GM18519 (cell line): Measurements from ENCODE around the gene ADAMTS9.

ENCODE experiments used
- ATAC-seq: cut with Tn5 transposase; IDR thresholded peaks from one replicate; pipeline ENCODE4 v1.9.1; 2021; ENCODE audit warnings: mild to moderate bottlenecking, moderate library complexity; ENCODE audit not compliant: unreplicated experiment, low FRiP score

ADAMTS9 gene

DNA sequence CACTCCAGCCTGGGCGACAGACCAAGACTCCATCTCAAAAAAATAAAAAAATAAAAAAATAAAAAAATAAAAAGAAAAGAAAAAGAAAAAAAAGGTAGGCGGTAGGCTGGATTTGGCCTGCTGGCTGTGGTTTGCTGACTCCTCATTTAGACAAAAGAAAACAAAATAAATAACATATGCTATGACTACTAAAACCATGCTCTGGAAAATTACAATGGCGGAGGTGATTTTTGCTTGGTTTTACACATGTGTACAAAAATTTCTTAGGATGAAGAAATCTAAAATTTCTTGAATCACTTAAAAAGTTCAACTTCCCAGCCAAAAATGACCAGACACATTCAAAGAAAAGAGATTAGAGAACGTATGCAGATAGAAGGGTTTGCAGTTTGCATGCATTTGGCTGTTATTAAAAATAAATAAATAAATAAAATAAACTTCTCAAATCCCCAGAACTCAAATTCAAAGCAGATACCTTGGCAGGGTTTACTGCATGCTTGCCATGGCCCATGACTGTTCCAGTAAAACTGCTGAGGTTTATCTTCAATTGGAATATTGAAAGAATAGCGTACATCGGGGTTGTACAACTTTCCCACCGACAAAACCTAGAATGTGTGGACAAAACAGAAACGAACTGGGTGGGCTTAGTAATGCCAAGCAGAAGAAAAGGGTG is 65.9 kb downstream of the ADAMTS9 start:
- no peak for ATAC-seq

DNA sequence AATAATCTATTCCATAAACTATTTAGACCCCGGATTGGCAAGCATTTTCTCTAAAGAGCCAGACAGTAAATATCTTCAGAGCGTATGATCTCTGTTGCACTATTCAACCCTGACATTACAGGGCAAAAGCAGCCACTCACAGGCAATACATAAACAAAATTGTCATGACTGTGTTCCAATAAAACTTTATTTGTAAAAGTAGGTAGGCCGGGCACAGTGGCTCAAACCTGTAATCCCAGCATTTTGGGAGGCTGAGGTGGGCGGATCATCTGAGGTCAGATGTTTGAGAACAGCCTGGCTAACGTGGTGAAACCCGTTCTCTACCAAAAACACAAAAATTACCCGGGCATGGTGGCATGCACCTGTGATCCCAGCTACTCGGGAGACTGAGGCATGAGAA is 66.5 kb downstream of the ADAMTS9 start:
- ATAC-seq = no peak

DNA sequence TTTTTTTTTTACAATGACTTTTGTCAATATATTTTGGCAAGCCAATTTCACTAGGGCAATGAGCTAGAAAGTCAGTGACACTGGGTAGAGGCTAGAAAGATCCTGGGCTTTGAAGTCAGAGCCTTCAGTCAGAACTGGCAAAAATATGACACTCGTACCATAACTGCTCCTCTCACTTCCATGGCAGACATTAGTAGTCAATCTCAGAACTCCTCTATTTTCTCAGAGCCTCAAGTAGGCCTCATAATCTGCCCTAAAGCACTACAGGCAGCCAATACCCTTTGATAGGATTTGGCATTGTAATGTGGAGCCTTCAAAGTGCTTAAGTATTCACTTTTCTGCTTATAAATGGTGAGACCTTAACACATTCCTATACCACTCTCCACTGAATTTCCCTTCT is 67.8 kb downstream of the ADAMTS9 start:
- ATAC-seq = no peak

DNA sequence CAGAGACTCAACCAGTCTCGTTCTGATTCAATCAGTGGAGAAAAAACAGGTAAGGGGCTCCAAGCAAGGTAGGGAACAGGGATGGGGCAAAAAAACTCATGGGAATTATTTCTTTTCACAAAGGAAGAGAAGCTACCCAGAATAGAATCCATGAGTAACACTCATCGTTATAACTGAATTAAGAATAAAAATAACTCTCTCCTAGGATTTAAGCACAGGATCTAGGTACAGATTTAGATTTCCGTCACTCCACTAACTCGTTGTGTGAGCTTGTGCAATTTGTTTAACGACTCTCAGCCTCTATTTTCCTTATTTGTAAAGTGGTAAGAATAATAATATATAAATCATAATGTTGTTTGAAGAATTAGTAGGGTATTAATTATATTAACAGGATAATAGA is 68.6 kb downstream of the ADAMTS9 start:
- no peak for ATAC-seq

DNA sequence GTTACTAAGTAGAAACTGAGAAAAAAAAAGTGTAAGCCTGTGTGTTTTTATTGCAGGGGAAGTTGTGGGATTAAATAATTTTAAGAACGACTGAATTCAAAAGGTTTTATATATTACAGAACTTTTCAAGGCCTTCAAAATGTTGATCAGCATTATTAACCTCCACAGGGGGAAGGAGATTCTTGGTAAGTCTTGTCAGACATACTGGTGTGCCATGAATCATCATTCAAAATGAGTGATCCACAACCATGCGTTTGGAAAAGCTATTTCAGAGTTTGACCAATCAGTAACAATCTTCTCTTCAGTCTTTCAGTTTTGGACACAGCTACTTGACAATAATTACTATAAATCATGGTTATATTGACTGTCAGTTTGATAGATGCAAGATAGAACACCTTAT is 70.2 kb downstream of the ADAMTS9 start:
- ATAC-seq = no peak

DNA sequence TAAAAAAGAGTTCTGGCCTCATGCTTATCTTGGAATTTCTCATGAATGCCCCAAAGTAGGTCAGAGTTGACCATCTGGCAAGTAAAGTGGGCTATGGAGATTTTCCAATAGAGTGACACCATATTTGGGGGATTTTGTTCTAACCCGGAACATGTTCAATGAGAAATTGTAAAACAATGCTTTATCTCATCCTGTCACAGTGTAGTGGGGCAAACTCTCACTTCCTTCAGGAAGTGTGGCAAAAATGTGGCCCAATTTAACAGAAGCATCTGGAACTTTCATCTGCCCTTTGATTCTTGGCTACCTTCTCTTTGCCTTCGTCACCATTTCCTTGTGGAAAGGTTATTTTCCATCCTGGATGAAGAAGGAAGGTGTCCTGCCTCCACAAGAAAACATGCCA is 70.8 kb downstream of the ADAMTS9 start:
- no peak for ATAC-seq

DNA sequence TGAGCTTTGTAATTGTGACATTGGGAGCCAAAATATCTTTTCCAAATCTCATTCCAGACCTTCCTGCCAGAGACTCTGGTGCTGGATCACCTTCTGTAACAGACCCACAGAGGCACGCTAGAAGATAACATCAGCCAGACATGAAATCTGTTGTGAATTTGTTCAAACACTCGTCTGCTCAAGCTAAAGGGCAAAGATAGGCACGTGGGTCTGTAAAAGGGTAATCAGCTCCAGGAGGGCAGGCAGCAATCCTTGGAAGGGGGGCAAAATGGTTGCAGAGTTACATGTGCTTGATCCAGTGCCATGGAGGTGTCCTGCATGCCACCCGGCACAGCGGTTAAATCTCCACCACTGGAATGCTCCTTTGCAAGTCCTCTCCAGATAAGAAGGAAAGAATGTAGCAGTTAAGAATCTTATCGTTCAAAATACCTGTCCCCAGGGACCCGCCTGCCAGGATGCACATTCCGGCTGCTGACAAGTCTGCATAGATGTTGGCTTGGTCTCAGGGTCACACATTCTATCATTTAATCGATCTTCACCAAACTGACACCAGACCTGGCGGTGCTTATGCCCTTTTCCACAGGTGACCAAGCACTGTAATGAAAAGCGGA is 74.8 kb downstream of the ADAMTS9 start:
- no peak for ATAC-seq

DNA sequence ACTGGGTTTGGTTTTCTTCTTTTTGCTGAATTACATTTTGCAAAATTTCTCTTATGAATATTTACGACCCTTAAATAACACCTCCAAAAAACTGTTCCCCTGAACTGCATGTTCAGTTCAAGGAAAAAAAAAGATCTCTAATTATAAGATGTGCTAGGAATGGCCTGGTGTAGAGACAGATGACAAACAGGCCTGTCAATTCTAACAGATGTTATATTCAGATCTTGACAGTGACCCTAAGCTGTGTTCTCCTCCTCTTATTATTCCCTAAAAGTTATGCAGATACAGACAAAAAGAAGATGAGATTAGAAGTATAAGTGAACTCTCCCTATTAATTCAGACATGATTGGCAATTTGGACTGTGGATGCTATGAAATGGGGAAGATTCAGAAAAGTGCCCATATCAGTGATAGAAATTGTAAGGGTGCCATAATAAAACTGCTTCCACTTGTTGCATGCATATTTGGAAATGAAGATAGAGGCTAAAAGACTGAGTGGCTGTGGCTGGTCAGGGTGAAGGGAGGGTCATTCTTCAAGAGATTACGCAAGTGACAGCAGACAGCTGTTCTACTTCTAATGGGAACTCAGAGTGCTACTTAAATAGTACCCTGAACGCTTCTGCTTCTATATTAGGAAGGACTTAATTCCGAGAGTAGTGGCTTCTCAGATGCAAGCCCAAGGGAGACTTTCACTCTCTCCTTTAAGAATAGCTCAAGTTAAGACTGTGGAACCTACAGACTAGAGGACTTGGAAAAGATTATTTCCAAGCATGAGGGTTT is 75.5 kb downstream of the ADAMTS9 start:
- ATAC-seq = no peak

DNA sequence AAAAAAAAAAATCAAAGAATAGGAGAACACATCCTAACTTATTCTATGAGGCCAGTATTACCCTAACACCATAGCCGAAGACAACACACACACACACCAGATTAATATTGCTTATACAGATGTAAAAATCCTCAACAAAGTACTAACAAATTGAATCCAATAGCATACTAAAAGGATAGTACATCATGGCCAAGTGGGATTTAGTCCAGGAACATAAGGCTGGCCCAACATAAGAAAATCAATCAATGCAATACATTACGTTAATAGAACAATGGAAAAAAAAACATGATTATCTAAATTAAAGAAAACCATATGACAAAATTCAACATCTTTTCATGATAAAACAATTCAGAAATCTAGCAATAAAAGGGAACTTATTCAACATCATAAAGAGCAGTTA is 79.1 kb downstream of the ADAMTS9 start:
- ATAC-seq = no peak

DNA sequence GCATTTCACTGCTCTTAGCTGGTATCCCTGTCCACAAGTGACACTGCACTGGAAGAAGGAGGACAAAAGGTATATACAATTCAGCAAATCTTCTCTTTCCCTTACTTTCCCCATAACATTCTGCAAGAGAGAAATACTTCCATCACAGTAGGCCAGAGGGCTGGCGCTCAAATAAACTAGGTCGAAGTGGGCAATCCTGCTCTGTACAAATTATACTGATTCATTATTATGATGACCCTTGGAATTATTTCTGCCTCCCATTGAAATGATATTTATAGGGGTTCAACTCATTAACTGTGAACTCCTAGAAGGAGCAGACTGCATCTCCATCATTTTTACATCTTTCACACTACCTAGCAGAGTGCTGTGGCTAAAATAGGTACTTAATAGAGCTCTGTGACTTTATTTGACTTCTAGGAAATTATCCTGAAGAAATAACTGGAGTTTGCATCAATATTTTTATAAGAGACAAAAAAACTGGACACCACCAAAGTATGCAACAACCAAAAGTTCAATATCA is 80.7 kb downstream of the ADAMTS9 start:
- no peak for ATAC-seq

DNA sequence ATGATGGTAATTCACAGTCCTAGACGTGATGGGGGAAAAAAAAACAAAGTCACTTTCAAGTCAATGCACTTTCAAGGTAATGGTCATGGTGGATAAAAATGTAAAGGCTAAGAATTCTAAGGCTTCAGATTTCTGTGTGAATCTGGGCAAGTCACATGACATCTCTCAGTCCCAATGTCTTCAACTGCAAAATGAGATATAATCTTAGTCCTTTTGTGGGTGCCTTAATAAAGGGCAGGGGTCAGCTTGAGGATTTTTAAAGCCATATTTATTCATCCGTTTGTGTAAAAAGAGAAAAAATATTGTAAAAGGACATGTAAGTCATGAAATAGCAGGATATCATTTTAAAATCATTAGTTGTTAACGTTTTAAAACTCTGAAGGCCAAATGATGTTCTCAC is 83.5 kb downstream of the ADAMTS9 start:
- no peak for ATAC-seq

DNA sequence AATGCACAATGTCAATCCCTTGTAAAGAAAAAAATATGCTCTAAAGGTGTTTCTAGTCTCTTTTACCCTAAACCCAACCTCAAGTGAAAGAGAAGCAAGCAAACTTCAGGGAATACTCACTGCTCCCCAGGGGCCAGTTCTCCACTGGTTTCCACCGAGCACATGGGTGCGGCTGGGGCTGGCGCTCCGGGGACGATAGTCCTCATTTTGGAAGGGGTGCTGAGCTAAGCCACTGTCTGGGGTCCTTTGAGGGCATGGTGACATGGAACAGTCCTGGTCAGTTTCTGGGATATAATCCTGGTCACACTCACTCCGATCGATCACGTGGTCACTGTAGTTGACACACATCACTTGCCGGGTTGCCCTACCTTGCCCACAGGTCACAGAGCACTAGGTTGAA is 86.0 kb downstream of the ADAMTS9 start:
- ATAC-seq = no peak

DNA sequence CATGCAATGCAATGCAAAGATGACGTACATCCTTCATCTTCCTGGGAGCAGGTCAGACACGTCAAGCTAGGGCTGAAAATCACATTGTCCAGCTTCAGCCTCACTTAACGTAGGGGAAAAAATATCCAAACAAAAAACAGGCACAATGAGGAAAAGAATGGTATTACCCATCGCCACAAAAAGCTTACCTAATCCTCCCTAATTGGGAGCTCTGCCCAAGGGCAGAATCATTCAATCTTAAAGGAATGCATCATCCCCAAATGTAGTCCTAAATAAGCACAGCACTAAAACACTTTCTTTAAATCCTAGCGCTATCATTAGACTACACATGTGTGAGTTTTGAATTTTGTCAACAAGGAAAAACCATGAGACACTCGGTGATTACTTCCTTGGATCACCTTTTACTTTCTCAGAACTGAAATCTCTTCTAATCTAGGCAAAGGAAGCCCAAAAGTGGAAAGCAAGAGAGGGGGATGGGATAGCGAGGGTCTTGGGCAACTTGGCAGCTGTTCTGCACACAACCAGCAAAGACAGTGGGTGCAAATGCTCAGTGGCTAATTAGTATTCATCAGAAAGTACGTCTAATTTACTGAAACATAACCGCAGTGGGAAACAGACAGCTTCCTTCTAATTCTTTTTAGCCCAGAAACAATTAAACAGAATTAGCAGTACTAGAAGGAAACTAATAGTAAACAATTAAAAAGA is 87.4 kb downstream of the ADAMTS9 start:
- ATAC-seq = no peak

DNA sequence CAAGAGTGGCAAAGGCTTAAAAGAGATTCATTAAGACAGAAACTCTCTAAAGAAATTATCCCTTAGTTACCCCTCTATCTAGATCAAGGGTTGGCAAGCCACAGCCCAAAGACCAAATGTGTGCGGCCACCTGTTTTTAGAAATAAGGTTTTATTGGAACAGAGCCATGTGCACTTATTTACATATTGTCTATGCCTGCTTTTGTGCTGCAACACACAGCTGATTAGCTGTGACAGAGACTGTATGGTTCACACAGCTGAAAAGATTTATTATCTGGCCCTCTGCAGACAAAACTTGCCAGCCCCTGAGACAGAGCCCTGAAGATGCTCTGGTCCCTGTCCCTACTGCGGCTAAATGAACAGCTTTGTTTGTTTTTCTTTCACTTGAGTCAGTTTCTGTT is 88.1 kb downstream of the ADAMTS9 start:
- ATAC-seq = no peak

DNA sequence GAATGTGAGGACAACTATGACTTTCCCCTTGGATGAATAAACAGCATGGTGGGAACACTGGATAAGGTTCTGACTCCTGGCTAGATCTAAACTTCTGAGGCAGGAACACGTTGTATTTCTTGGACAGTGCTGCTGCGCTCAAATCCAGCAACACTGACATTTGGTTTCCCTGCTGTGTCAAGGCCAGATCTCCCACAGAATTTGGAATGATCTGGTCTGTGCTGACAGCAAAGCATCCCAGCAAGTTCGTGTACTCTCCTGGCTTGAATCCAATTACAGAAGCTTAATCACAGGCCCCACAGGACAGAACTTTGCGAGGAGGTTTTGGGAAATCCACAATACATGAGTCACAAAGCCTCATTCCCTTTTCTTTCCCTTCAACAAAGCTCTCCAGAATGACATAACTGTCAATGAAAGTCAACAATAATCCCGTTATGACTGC is 92.5 kb downstream of the ADAMTS9 start:
- no peak for ATAC-seq

DNA sequence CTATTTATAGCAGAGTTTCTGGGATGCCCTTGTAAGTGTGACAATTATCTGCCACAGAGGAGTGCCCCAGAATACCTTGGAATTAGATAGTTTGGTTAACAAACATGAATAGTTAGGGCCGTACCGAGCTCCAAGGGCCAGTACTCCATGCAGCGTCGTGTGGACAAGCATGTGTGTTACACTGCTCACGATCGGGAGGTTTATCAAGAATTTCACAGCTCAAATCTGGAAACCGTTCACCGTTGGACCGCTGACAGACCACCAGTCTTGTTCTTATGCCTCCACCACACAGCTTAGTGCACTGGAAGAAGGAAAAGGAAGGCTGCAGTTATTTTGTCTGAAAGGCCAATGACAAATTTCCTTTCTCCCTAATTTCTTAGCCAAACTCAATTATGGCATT is 93.7 kb downstream of the ADAMTS9 start:
- no peak for ATAC-seq

DNA sequence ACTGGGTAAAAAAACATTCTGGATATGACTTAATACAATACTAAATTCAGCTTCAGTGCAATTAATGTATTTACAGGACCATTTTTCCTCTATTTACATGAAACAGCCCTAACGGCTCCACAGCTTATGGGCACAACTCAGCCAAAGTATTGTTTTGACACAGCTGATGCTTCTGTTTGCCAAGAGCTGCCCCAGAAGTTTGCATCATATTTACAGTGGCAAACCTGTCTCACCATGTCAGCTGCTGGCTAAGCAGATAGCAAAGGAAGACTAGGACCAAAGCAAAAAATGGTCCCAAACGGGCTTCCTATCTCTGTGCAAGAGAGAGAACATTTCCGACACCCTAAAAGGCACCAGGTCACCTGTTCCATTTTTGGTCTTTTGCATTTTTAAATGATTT is 94.5 kb downstream of the ADAMTS9 start:
- ATAC-seq = no peak

DNA sequence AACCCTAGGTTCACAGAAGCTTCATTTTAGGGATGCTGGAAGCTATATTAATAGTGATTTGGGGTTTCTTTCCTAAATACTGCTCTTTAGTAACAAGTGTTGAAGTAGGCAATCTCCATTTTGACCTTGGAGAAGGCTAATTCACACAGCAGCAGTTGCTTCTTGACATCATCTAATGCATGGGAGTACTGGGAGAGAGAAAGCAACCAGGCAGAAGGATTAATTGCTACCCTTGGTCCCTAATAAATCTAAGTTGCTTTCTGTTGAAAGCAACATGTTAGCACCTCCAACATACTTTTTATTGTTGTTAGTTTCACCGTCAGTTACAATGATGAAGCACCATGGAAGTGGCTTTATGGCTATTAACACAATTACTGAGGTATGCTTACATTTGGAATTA is 96.2 kb downstream of the ADAMTS9 start:
- ATAC-seq = no peak

DNA sequence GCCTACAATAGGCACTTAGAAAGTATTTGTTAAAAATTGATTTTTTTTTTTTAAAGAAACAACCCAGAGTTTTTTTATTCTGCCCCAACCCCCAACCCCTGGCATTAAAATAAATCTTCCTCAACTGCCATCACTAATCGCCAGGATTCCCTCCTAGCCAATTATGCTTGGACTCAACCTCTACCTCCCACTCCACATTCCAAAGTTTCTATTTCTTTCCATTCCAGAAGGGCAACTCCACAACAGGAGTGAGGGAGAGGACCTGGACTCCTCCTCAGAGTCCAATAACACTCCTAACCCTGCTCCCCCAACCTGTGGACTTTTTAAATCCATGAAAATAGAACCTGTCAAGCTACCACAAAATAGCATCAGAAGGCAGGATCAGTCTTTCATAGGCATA is 99.4 kb downstream of the ADAMTS9 start:
- no peak for ATAC-seq

DNA sequence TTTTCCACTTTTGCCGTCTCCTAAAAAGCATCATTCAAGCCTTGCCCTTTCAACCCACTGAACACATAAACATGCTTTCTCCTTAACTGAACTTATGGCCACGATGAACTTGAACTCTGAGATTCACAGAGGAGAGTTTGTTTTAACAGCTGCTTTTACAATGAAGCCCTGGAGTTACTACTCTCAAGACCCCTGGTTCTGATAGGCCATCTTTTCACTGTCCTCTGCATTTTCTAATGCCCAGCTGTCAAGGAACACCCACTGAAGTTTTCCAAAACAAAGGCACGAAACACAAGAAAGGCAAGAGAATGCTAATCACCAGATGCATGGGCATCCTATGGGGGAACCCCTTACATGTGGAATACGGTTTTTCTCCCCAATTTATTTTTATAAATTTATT is 100.8 kb downstream of the ADAMTS9 start:
- ATAC-seq = no peak

DNA sequence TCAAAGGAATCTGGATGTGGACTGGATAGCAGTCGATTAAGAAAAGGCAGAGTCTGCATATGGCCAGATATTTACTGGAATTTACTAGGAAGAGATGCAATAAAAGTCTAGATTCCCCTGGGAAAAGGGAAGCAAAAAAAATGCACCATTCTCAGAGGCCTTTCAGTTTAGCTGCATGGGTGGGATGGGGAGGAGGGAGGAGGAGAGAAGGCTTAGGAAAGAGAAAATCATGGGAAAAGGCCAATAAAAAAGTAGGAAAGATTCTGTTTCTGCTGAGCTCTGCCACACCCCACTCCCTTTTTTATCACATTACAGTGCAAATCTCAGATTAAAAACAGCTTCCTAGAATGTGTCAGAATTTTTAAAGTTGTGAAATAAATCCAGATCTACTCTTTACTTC is 103.6 kb downstream of the ADAMTS9 start:
- no peak for ATAC-seq
